Vagina (tissue), 2 donors: Measurements from ENCODE around the gene KCTD1. TPM values are rescaled to one million over a fixed set of nuclear protein-coding genes. Genes with fewer than 3 reads are reported as not detected.

Source experiments
- DNase-seq, 2 donors: peaks; one replicate each; pipeline ENCODE4 v3.0.0-alpha.2; 2017; ENCODE audit errors: extremely low spot score in 2 of 2
- H3K27ac ChIP-seq: fragments of 200-600 bp; sonication (generic); one replicate; pipeline ENCODE4 v1.5.1; 2019
- H3K27me3 ChIP-seq: fragments of 200-600 bp; sonication (generic); one replicate; pipeline ENCODE4 v1.5.1; 2019
- H3K36me3 ChIP-seq, 2 donors: fragments of 200-600 bp; sonication (generic); one replicate each; pipeline ENCODE4 v1.5.1; 2017 to 2019
- H3K4me1 ChIP-seq: fragments of 200-600 bp; sonication (generic); one replicate; pipeline ENCODE4 v1.5.1; 2019
- H3K4me3 ChIP-seq, 2 donors: fragments of 200-600 bp; sonication (generic); 1 replicate in 1 of 2; 2 replicates in 1 of 2; pipeline ENCODE4 v1.5.1; 2016 to 2019
- H3K9me3 ChIP-seq: fragments of 200-600 bp; sonication (generic); one replicate; pipeline ENCODE4 v1.5.1; 2019
- POLR2A ChIP-seq, 2 donors: fragments of 450-650 bp; IDR thresholded peaks; one replicate each; pipeline ENCODE4 v1.6.1; 2017; ENCODE audit warnings: antibody characterized with exemption in 2 of 2, mild to moderate bottlenecking in 2 of 2, moderate library complexity in 2 of 2
- POLR2AphosphoS5 ChIP-seq, 2 donors: sonication (generic); formaldehyde crosslinking; IDR thresholded peaks; one replicate each; pipeline ENCODE4 v1.9.0; 2017; ENCODE audit warnings: antibody characterized with exemption in 2 of 2, mild to moderate bottlenecking in 2 of 2, low read depth in 1 of 2; ENCODE audit not compliant: insufficient read depth in 1 of 2
- intact Hi-C: fragments of 100-400 bp; cut with DNase I; formaldehyde crosslinking; loops from one replicate; pipeline ENCODE4 v1.15.1; 2023
- total RNA-seq: library from RNA; depleted of rRNA; stranded (reverse); fragments of >200 nt; gene quantifications from one replicate; pipeline ENCODE4 v1.2.3, GENCODE V29; 2016
- TF ChIP-seq, protein P1 (sequence below), 3 experiments: fragments of 450-650 bp in 2 of 3; fragments of 200-600 bp in 1 of 3; sonication (generic) in 1 of 3; IDR thresholded peaks; one replicate each; pipeline ENCODE4 v1.5.1; 2017 to 2019; ENCODE audit warnings: antibody characterized with exemption in 3 of 3, mild to moderate bottlenecking in 2 of 3, moderate library complexity in 2 of 3

Gene KCTD1
- total RNA-seq, 1 donor from 2014 or later, result 46.9 TPM

DNA sequence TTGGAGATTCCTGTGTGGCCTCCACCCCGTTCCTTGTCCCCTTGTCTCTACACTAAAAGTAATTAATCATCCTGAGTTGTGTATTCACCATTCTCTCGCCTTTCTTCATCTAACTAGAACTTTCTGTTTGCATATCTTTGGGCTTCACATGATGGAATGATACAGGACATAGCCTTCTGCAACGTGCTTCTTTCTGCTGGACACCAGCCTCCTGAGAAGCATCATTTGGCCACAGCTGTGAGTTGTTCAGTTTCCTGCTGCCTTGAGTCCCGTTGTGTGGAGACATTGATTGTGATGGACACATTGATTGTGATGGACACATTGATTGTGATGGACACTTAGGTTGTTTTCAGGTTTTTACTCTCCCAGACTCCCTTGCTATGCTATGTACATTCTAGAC lies 139.3 kb downstream of the KCTD1 start:
- Histone ChIP-seq H3K4me1 (peaks cover 7% of the 10 kb centered on the region), H3K36me3 (no peaks in the 10 kb centered on the region), H3K4me3 (no peak overlapping the region), H3K9me3 (no peaks in the 10 kb centered on the region), H3K27ac (no peak overlapping the region), H3K27me3 (no peaks in the 10 kb centered on the region)
- no peak for DNase-seq
- TF ChIP-seq, protein P1, sequence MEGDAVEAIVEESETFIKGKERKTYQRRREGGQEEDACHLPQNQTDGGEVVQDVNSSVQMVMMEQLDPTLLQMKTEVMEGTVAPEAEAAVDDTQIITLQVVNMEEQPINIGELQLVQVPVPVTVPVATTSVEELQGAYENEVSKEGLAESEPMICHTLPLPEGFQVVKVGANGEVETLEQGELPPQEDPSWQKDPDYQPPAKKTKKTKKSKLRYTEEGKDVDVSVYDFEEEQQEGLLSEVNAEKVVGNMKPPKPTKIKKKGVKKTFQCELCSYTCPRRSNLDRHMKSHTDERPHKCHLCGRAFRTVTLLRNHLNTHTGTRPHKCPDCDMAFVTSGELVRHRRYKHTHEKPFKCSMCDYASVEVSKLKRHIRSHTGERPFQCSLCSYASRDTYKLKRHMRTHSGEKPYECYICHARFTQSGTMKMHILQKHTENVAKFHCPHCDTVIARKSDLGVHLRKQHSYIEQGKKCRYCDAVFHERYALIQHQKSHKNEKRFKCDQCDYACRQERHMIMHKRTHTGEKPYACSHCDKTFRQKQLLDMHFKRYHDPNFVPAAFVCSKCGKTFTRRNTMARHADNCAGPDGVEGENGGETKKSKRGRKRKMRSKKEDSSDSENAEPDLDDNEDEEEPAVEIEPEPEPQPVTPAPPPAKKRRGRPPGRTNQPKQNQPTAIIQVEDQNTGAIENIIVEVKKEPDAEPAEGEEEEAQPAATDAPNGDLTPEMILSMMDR (IDR thresholded peaks at IDR 0.05), result no peak
- TF ChIP-seq POLR2AphosphoS5 (IDR thresholded peaks at IDR 0.05; ENCODE audit: insufficient read depth in 1 of 2, low read depth in 1 of 2) (no peak), POLR2A (IDR thresholded peaks at IDR 0.05) (no peak)
- intact Hi-C loops, result no loop called here

DNA sequence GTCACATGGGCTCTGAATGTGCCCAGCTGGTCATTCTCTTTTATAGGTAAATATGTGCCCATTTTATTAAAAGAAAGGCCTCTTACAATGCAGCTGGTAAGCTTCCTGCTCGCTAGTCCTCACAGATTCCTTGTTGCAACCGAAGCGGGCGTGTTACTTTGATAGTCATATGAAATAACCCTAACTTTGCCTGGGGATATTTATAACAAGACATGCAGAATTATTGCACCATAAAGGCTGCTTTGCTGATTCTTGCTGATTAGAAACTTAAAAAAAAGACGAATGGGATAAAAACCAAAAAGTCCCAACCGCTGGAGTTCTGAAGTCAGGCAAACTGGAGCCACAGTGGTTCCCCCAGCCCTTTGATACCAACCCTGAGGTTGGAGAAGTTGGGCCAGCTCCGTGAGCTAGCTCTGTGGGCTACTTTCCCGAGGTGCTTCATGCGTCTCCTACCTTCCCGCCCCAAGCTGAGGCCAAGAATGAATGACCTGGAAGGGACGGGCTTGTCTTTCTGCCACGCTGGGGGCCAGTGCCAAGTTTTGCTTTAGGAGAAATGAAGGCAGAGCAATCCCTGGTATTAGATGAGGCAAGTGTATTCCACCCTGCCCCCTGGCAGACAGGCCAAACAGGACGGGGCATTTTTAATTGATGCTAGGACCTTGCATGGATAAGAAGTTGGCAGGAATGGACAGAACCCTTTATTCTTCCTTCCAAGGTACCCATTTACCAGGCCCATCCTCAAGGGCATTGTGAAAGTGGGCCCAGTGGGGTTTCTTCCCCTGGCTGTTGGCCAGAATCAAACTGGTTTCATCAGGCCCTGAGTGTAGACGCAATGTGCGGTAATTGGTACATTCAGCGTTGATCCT lies 140.4 kb downstream of the KCTD1 start:
- intact Hi-C loops, result no loop called here
- DNase-seq, result no peak
- H3K4me1 ChIP-seq, result peaks cover 7% of the 10 kb centered on the region
- H3K36me3 ChIP-seq, result no peaks in the 10 kb centered on the region
- H3K27ac ChIP-seq, result no peak overlapping the region
- no peak overlapping the region for H3K4me3 ChIP-seq
- H3K9me3 ChIP-seq, result no peaks in the 10 kb centered on the region
- no peaks in the 10 kb centered on the region for H3K27me3 ChIP-seq
- TF ChIP-seq, protein P1 (IDR thresholded peaks at IDR 0.05), result no peak
- TF ChIP-seq POLR2AphosphoS5 (IDR thresholded peaks at IDR 0.05; ENCODE audit: insufficient read depth in 1 of 2, low read depth in 1 of 2) (no peak), POLR2A (IDR thresholded peaks at IDR 0.05) (no peak)

DNA sequence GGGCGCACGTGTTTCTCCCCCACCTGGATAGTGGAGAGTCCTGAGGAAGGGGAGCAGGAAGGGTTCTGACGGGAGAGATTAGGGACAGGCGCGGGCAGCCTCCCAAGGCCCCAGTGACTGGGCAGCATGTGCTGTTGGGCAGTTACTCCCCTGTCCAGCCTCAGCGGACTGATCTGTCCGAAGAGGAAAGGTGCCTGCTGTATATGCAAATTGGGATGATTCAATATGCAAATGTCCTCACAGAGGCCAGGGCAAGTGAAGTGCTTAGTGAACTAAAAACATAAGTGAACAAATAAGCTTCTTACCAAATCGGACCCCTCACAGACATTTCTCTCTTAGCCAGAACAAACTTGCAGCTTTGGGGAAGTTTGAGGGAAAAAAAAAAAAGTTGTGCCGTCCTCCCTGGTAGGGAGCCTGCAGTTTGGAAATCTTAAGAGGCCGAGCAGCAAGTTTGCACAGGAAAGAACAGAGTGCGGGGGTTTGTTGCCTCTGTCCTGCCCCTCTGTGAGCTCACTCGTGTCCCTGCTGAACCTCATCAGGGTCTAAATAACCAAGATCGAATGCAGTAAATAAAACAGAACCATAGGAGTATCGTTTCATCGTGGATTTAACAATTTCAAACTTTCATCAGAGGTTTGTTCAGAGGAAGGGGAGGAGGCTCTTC lies 141.4 kb downstream of the KCTD1 start:
- intact Hi-C loops, result no loop called here

DNA sequence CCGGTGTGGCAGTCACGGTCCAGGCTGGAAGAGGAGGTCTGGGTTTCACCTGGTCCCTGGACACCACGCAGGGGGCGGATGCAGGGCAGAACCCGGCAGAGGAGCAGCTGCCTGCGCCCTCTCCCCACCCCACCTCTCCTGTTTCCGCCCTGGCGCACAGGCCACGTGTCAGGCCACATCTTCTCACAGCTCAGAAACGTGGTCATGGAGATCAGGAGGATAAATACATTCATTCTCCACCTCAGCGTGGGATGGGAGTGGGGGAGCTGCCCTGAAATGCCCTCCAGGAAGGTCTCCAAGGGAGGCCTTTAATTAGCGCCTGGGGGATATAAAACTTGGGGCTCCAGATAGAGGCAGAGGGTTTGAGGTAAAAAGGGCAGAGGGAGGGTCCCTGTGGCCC lies 142.0 kb downstream of the KCTD1 start:
- intact Hi-C loops, result no loop called here
- H3K9me3 ChIP-seq, result no peaks in the 10 kb centered on the region
- H3K4me3 ChIP-seq, result no peak overlapping the region
- peaks cover 7% of the 10 kb centered on the region for H3K4me1 ChIP-seq
- no peaks in the 10 kb centered on the region for H3K27me3 ChIP-seq
- DNase-seq, result no peak
- no peak for TF ChIP-seq POLR2A (IDR thresholded peaks at IDR 0.05)
- TF ChIP-seq, protein P1 (IDR thresholded peaks at IDR 0.05), result no peak
- no peak for TF ChIP-seq POLR2AphosphoS5 (IDR thresholded peaks at IDR 0.05; ENCODE audit: insufficient read depth in 1 of 2, low read depth in 1 of 2)
- no peak overlapping the region for H3K27ac ChIP-seq
- no peaks in the 10 kb centered on the region for H3K36me3 ChIP-seq

More for the DNA sequence above, 141.4 kb downstream of the KCTD1 start:
- Histone ChIP-seq H3K27ac (no peak overlapping the region), H3K36me3 (no peaks in the 10 kb centered on the region), H3K4me1 (peaks cover 7% of the 10 kb centered on the region), H3K27me3 (no peaks in the 10 kb centered on the region), H3K4me3 (no peak overlapping the region), H3K9me3 (no peaks in the 10 kb centered on the region)
- no peak for DNase-seq
- TF ChIP-seq POLR2AphosphoS5 (IDR thresholded peaks at IDR 0.05; ENCODE audit: insufficient read depth in 1 of 2, low read depth in 1 of 2), result no peak
- no peak for TF ChIP-seq POLR2A (IDR thresholded peaks at IDR 0.05)
- TF ChIP-seq, protein P1 (IDR thresholded peaks at IDR 0.05), result no peak
